Fibroblast of pulmonary artery (primary cell): Measurements from ENCODE around the gene RHOB.

Experiments
- DNase-seq: peaks from one replicate; pipeline ENCODE4 v3.0.0-alpha.2; 2010; ENCODE audit warnings: low read depth
- H3K4me3 ChIP-seq: replicated peaks from 2 replicates; pipeline ENCODE4 v1.5.1; 2011; ENCODE audit warnings: low read depth, mild to moderate bottlenecking, control low read depth, low read length, moderate library complexity
- TF ChIP-seq, protein P1 (sequence below): IDR thresholded peaks from 2 replicates; pipeline ENCODE4 v1.5.1; 2011; ENCODE audit warnings: mild to moderate bottlenecking, control low read depth, low read length, inconsistent platforms; ENCODE audit errors: missing control alignments

RHOB gene

DNA sequence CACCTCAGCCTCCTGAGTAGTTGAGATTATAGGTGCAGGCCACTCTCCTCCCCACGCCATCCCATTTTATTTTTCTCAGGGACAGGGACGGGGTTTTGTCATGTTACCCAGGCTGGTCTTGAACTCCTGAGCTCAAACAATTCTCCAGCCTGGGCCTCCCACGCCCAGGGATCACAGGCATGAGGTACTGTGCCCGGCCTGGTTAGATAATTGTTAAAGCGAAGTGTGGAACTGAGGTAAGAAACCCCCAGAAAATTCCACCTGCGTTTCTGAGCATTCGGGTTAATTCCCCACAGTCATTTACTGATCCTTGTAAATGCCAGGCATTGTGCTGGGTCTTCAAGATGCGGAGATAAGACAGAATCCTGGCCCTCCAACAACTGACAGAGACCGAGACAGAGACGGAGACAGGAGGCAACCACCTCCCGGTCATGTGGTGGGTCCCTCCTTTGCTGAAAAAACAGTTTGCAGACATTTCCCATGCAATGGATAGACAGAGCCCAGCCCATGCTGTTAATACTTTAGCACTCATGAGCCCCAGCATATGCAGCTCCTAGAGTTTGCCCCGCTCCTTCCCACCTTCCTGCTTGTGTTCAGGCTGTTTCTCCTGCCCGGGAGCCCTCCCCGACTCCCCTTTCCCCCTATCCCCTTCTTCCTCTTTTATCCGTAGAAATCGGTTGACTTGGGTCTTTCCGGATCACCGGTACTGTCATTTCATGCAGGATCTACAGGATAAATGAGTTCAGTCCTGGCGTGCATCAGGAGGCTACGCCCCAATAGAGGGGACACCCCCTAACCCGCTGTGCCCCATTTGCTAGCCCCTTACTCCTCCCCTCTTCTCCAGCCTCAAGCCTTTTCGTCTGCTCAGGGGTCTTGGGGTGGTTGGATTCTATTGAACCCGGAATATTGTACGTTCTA lies 1.6 kb upstream of the RHOB start:
- H3K4me3 ChIP-seq = no peak overlapping the region
- DNase-seq = no peak
- TF ChIP-seq, protein P1, sequence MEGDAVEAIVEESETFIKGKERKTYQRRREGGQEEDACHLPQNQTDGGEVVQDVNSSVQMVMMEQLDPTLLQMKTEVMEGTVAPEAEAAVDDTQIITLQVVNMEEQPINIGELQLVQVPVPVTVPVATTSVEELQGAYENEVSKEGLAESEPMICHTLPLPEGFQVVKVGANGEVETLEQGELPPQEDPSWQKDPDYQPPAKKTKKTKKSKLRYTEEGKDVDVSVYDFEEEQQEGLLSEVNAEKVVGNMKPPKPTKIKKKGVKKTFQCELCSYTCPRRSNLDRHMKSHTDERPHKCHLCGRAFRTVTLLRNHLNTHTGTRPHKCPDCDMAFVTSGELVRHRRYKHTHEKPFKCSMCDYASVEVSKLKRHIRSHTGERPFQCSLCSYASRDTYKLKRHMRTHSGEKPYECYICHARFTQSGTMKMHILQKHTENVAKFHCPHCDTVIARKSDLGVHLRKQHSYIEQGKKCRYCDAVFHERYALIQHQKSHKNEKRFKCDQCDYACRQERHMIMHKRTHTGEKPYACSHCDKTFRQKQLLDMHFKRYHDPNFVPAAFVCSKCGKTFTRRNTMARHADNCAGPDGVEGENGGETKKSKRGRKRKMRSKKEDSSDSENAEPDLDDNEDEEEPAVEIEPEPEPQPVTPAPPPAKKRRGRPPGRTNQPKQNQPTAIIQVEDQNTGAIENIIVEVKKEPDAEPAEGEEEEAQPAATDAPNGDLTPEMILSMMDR = no peak

DNA sequence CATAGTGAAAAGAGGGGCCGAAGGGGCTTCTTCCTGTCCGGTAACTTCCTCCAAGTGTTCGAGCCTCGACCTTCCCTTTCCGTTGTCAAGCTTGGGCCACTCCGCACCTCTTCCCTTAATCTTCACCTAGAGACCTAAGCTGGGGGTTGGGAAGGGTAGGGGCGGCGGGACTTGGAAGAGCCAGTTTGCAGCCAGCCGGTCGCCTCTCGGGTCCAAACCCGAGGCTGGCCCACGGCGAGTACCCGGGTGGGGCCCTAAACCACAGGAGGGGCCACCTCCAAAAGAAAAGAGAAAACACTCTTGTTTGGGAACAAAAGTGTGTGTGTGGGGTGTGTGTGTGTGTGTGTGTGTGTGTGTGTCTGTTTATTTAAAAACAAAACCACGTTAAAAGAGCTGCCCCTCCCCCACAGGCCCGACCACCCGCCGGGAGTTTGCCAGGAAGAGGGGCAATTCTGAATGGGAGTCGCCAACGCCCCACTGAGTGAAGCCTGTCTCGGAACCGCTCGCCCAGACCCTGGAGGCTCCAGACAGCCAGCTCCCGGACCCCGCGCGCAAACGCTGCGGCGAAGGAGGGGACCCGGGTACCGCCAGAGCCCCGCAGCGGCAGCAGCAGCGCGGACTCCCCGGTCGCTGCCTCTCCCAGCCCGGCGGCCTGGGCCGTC lies 488 bp upstream of the RHOB start:
- peak overlapping the region; percentile 69 for H3K4me3 ChIP-seq
- TF ChIP-seq, protein P1 = no peak
- DNase-seq = no peak

DNA sequence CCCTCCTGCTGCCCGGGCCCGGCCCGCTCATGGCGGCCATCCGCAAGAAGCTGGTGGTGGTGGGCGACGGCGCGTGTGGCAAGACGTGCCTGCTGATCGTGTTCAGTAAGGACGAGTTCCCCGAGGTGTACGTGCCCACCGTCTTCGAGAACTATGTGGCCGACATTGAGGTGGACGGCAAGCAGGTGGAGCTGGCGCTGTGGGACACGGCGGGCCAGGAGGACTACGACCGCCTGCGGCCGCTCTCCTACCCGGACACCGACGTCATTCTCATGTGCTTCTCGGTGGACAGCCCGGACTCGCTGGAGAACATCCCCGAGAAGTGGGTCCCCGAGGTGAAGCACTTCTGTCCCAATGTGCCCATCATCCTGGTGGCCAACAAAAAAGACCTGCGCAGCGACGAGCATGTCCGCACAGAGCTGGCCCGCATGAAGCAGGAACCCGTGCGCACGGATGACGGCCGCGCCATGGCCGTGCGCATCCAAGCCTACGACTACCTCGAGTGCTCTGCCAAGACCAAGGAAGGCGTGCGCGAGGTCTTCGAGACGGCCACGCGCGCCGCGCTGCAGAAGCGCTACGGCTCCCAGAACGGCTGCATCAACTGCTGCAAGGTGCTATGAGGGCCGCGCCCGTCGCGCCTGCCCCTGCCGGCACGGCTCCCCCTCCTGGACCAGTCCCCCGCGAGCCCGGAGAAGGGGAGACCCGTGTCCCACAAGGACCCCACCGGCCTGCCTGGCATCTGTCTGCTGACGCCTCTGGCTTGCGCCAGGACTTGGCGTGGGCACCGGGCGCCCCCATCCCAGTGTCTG lies 767 bp downstream of the RHOB start:
- peak; percentile 59 for DNase-seq
- peak overlapping the region; percentile 69 for H3K4me3 ChIP-seq
- TF ChIP-seq, protein P1 = no peak

DNA sequence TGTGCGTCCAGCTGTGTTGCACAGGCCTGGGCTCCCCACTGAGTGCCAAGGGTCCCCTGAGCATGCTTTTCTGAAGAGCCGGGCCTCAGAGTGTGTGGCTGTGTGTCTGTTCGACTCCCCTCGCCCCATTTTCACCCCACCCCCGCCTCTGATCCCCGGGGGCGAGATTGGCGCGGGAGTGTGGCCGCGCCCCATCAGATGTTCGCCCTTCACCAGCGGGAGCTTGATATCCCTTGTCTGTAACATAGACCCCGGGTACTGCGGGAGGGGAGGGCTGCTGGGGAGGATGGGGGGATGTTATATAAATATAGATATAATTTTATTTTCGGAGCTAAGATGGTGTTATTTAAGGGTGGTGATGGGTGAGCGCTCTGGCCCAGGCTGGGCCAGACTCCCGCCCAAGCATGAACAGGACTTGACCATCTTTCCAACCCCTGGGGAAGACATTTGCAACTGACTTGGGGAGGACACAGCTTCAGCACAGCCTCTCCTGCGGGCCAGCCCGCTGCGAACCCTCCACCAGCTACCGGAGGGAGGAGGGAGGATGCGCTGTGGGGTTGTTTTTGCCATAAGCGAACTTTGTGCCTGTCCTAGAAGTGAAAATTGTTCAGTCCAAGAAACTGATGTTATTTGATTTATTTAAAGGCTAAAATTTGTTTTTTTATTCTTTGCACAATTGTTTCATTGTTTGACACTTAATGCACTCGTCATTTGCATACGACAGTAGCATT lies 1.5 kb downstream of the RHOB start:
- peak; percentile 50 for DNase-seq
- peak overlapping the region; percentile 69 for H3K4me3 ChIP-seq
- TF ChIP-seq, protein P1 = no peak

DNA sequence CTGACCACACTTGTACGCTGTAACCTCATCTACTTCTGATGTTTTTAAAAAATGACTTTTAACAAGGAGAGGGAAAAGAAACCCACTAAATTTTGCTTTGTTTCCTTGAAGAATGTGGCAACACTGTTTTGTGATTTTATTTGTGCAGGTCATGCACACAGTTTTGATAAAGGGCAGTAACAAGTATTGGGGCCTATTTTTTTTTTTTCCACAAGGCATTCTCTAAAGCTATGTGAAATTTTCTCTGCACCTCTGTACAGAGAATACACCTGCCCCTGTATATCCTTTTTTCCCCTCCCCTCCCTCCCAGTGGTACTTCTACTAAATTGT lies 2.1 kb downstream of the RHOB start:
- TF ChIP-seq, protein P1 = no peak
- DNase-seq = no peak
- H3K4me3 ChIP-seq = peak overlapping the region; percentile 69

DNA sequence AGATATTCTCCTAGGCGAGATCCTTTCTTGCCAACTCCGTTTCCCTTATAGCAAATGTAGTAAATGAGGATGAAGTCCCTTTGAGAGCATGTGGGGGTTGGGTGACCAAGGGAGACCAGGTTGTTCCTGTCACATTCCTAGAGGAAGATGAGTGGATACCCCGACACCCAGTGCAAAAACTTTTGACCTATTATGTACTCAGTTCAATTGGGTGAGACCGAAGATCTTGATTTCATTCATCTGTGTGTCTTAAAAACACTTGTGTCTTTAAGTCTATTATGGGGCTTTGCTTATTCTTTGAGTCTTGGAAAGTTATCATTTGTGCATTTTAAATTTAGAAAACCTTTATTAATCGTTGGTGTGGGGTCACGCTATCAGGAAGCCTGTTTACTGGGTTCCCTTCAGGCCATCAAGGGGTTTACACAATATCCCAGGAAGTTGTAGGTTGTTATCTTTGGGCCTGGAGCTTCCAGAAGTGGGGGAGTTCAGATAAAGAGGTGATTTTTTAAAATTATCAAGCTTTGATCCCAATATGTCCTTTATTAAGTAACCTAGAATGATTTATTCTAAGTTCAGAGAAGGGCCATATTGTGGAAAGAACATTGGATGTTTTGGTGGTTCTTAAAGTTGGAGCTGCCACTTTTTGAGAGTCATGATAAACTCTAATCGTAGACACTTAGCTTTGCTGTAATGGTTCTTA lies 2.8 kb downstream of the RHOB start:
- H3K4me3 ChIP-seq = peak overlapping the region; percentile 69
- DNase-seq = peak; percentile 70

More for the DNA sequence above, 2.8 kb downstream of the RHOB start:
- TF ChIP-seq, protein P1 = no peak
